OCI-LY3 (cell line): ENCODE measurements around the gene PLEKHA7.

Source experiments
- H2AFZ ChIP-seq: fragments of 200-600, 300-600 bp; shearing (Covaris generic); 2 replicates; pipeline ENCODE4 v1.6.0; 2014; ENCODE audit warnings: antibody characterized with exemption, low read depth, low read length
- H3K27ac ChIP-seq: fragments of 200-600, 300-600 bp; sonication (generic); 2 replicates; pipeline ENCODE4 v1.5.1; 2014; ENCODE audit warnings: mild to moderate bottlenecking, low read length, moderate library complexity, mixed read lengths
- H3K27me3 ChIP-seq: fragments of 200-600, 300-600 bp; sonication (generic); 2 replicates; pipeline ENCODE4 v1.6.1; 2014; ENCODE audit warnings: low read depth, low read length, mixed read lengths
- H3K36me3 ChIP-seq: fragments of 200-600, 300-600 bp; sonication (generic); replicated peaks from 2 replicates; pipeline ENCODE3; 2014; ENCODE audit warnings: low read depth, low read length, mixed read lengths
- H3K4me1 ChIP-seq: fragments of 300-600, 200-600 bp; sonication (generic); 2 replicates; pipeline ENCODE4 v1.6.1; 2014; ENCODE audit warnings: low read length, mixed read lengths
- H3K4me2 ChIP-seq: fragments of 200-600, 300-600 bp; sonication (generic); 2 replicates; pipeline ENCODE4 v1.6.1; 2014; ENCODE audit warnings: low read length, mixed read lengths
- H3K4me3 ChIP-seq: fragments of 300-600, 200-600 bp; sonication (generic); 2 replicates; pipeline ENCODE4 v1.5.1; 2014; ENCODE audit warnings: antibody characterized with exemption, mild to moderate bottlenecking, low read length, moderate library complexity
- H3K79me2 ChIP-seq: fragments of 300-600, 200-600 bp; shearing (Covaris generic); 2 replicates; pipeline ENCODE4 v1.6.1; 2014; ENCODE audit warnings: mild to moderate bottlenecking, low read length, mixed read lengths
- H3K9ac ChIP-seq: fragments of 300-600, 200-600 bp; shearing (Covaris generic); 2 replicates; pipeline ENCODE4 v1.6.0; 2014; ENCODE audit warnings: mild to moderate bottlenecking, low read length, moderate library complexity
- H3K9me3 ChIP-seq: fragments of 200-600, 300-600 bp; shearing (Covaris generic); 2 replicates; pipeline ENCODE4 v1.6.1; 2014; ENCODE audit warnings: low read length, mixed read lengths; ENCODE audit not compliant: insufficient read depth
- H4K20me1 ChIP-seq: fragments of 200-600, 300-600 bp; sonication (generic); 2 replicates; pipeline ENCODE4 v1.6.1; 2016; ENCODE audit warnings: low read length, mixed read lengths; ENCODE audit not compliant: insufficient read depth
- CTCF ChIP-seq: fragments of 200-600, 300-600 bp; sonication (generic); IDR thresholded peaks from 2 replicates; pipeline ENCODE4 v1.5.1; 2014; ENCODE audit warnings: antibody characterized with exemption, low read length, low read depth
- EZH2phosphoT487 ChIP-seq: fragments of 200-600 bp; shearing (Covaris generic); IDR thresholded peaks from 2 replicates; pipeline ENCODE4 v1.6.1; 2018; ENCODE audit warnings: antibody characterized with exemption, mixed run types, low read depth

The PLEKHA7 gene

GRCh38 chr11:17004486-17005148 is 9.6 kb downstream of the PLEKHA7 start:
- H4K20me1 ChIP-seq: no peaks in the 10 kb centered on the region
- no peak for TF ChIP-seq EZH2phosphoT487
- no peak for TF ChIP-seq CTCF
- no peak overlapping the region for H3K4me2 ChIP-seq
- H3K79me2 ChIP-seq: no peaks in the 10 kb centered on the region
- H3K9me3 ChIP-seq: no peaks in the 10 kb centered on the region
- H3K27me3 ChIP-seq: no peaks in the 10 kb centered on the region
- H3K4me1 ChIP-seq: peaks cover 8% of the 10 kb centered on the region
- H3K27ac ChIP-seq: no peak overlapping the region
- no peaks in the 10 kb centered on the region for H3K36me3 ChIP-seq
- no peak overlapping the region for H3K4me3 ChIP-seq
- no peak overlapping the region for H2AFZ ChIP-seq
- no peak overlapping the region for H3K9ac ChIP-seq

- no peak overlapping the region for H3K9ac ChIP-seq
- no peaks in the 10 kb centered on the region for H3K36me3 ChIP-seq
- H3K27ac ChIP-seq: no peak overlapping the region
Measured at GRCh38 chr11:17003426-17003825, 10.8 kb downstream of the PLEKHA7 start.

GRCh38 chr11:17002543-17002942 is 11.7 kb downstream of the PLEKHA7 start:
- H3K79me2 ChIP-seq: no peaks in the 10 kb centered on the region
- H3K27me3 ChIP-seq: no peaks in the 10 kb centered on the region
- TF ChIP-seq EZH2phosphoT487: no peak
- no peak for TF ChIP-seq CTCF
- no peak overlapping the region for H3K4me3 ChIP-seq
- H3K9me3 ChIP-seq: no peaks in the 10 kb centered on the region
- H2AFZ ChIP-seq: no peak overlapping the region
- no peaks in the 10 kb centered on the region for H3K36me3 ChIP-seq
- H3K27ac ChIP-seq: no peak overlapping the region
- H3K4me1 ChIP-seq: peaks cover 8% of the 10 kb centered on the region
- no peak overlapping the region for H3K9ac ChIP-seq
- H3K4me2 ChIP-seq: no peak overlapping the region
- no peaks in the 10 kb centered on the region for H4K20me1 ChIP-seq

More at GRCh38 chr11:17003426-17003825, 10.8 kb downstream of the PLEKHA7 start:
- Histone ChIP-seq H2AFZ (no peak overlapping the region), H4K20me1 (no peaks in the 10 kb centered on the region), H3K4me3 (no peak overlapping the region), H3K4me1 (peaks cover 8% of the 10 kb centered on the region), H3K27me3 (no peaks in the 10 kb centered on the region), H3K9me3 (no peaks in the 10 kb centered on the region), H3K4me2 (no peak overlapping the region), H3K79me2 (no peaks in the 10 kb centered on the region)
- no peak for TF ChIP-seq EZH2phosphoT487

- Histone ChIP-seq H3K27ac (no peak overlapping the region), H3K9me3 (no peaks in the 10 kb centered on the region), H3K79me2 (no peaks in the 10 kb centered on the region), H3K36me3 (no peaks in the 10 kb centered on the region), H3K9ac (no peak overlapping the region), H3K4me1 (peaks cover 8% of the 10 kb centered on the region), H3K4me2 (no peak overlapping the region), H2AFZ (no peak overlapping the region), H3K4me3 (no peak overlapping the region), H3K27me3 (no peaks in the 10 kb centered on the region), H4K20me1 (no peaks in the 10 kb centered on the region)
- no peak for TF ChIP-seq CTCF
- TF ChIP-seq EZH2phosphoT487: no peak
Measured at GRCh38 chr11:17001806-17002205, 12.4 kb downstream of the PLEKHA7 start.
